ENCODE results near the gene TLE5. TPM values are rescaled to one million over a fixed set of nuclear protein-coding genes. Genes with fewer than 3 reads are reported as not detected.

TLE5 gene, protein sequence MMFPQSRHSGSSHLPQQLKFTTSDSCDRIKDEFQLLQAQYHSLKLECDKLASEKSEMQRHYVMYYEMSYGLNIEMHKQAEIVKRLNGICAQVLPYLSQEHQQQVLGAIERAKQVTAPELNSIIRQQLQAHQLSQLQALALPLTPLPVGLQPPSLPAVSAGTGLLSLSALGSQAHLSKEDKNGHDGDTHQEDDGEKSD
- 186 and 200 TPM in 2 replicates for total RNA-seq (2014; rRNA removed; shearing (Covaris generic))

DNA sequence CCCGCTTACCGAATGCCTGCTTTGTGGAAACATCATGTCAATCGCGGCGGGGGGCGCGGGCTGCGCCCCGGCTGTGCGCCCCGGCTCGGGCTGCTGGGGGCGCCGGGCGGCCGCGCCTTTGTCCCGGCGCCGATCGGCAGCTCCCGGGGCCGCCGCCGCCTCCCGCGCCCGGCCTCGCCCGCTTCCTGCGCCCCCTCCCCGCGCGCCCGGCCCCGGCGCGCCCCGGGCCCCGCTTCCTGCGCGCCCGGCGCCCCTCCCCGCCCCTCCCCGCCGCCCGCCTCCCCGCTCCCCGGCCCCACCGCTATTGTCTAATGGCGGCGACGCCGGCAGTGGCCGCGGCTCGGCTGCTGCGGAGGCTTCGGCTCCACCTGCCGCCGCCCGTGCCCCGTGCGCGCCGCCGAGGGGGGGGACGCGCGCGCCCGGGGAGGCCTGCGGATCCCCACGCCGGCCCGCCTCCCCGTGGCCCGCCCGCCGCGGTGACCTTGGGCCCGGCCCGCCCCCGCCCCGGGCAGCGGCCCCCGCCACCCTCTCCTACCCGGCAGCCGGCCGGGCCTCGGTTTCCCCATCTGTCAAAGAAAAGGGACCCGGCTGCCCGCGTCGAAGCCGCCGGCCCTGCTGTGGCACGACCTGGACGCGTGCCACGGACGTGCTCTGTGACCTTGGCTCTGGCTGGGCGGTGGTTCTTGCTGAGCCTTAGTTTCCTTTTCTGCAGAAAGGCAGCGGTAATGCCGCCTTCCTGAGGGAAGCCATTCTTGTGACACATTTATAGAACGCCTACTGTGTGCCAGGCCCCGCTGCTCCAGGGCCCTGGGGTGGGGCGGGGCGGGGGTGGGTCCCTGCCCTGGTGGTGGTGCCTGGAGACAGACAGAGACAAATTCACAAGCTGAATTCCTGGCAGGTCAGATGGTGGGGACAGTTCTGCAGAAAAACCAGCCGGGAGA lies at the start of gene TLE5:
TLE5 (minus strand) TSS at position 331 of the 941 bp plus-strand sequence; CDS start at position 36, 295 bp downstream.
- DNase-seq (ENCODE audit: low read depth) = peak; percentile 42

DNA sequence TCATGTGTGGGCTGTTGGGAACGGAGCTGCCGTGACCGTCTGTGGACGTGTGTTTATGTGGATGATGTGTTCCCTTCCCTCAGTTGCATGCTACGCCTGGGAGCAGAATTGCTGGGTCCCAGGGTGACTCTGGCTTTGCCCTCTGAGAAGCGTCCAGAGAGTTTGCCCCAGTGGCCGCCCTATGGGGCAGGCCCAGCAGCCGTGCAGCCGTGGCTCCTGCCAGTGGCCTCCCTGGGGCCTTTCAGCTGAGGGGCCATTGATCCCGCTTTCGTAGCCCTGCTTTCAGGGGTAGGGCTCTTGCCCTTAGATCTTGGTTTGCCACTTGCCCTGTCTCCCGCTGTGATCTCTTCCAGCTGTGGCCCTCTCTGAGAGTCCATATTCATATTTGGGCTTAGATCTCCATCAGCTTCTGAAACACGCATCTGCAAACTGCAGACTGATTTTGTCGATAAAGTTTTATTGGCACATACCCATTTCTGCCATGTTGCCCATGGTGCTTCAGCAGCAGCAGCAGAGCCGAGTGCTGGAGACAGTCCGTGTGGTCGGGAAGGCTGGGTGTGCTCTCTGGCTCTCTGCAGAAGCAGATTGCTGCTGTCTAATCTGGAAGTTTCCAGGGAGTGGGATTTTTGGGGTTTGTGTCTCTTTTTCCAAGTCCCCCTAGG lies 49.4 kb upstream of the TLE5 start:
- DNase-seq (ENCODE audit: low read depth) = no peak

DNA sequence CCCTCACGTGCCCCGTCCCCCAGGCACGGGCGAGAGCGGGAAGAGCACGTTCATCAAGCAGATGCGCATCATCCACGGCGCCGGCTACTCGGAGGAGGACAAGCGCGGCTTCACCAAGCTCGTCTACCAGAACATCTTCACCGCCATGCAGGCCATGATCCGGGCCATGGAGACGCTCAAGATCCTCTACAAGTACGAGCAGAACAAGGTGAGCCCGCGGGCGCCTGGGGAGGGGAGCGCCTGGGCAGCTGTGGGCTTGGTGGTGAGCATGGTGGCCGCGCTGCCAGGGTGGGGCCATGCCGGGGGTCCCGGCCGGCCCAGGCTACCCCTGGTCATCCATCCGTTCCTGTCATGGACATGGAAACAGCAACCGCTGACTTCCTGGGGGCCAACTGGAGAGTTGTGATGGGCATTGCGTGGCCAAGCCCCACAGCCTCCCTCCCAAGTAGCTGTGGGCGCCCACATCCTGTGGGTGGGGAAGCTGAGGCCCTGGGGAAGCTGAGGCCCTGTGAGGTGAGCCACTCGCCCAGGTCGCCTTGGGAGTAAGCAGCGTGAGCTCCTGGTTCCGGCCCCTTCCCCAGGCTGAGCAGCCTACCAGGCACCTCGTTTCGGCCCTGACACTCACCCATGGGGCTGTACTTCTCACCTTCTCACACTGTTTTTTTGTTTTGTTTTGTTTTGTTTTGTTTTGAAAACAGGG lies 48.0 kb upstream of the TLE5 start:
- DNase-seq (ENCODE audit: low read depth) = no peak

DNA sequence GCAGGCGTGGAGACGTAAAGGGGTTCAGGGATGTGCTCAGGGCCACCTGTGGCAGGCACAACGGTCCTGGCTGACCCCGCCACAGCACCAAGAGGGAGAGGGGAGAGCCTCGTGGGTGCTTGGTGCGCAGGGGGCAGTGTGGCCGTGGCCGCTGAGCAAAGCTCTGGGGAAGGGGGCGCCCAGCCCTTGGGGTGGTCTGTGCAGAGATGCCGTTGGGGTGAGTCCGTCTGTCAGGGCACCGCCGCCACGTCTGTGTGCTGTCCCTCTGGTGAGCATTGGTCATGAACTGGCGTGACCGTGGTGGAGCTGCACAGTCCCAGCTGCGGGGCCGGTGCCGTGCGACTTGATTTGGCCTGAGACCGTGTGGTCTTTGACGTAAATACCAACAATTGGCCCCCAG lies 47.2 kb upstream of the TLE5 start:
- DNase-seq (ENCODE audit: low read depth) = no peak

DNA sequence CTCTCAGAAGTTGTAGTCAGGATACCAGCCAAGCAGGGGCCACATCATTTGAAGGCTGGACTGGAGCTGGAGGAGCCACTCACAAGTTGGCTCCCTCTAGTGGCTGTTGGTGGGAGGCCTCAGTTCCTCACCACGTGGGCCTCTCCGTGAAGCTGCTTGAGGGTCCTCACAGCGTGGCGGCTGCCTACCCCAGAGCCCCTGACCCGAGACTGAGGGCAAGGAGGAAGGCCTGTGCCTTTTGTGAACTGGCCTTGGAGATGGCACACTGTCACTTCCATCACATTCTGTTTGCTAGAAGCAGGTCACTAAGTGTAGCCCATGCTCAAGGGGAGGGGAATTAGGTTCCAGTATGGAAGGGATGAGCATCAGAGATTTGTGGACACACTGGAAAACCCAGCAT lies 46.5 kb upstream of the TLE5 start:
- peak; percentile 43 for DNase-seq (ENCODE audit: low read depth)

DNA sequence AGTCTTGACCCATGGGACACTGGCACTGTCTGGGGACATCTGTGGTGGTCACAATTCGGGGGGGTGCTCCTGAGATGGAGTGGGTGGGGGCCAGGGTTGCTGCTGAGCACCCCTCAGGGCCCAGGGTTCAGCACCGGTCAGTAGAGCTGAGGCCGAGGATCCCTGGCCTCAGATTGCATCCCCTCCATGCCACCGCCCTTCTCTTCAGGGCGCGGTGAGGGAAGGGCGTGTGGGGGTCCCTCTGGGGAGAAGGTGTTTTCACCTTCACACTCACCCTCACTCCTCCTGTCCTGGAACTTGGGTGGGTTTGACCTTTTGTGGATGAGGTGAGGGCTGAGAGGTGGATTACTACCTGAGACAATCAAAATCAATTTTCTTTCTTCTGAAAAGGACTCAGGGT lies 45.4 kb upstream of the TLE5 start:
- no peak for DNase-seq (ENCODE audit: low read depth)

DNA sequence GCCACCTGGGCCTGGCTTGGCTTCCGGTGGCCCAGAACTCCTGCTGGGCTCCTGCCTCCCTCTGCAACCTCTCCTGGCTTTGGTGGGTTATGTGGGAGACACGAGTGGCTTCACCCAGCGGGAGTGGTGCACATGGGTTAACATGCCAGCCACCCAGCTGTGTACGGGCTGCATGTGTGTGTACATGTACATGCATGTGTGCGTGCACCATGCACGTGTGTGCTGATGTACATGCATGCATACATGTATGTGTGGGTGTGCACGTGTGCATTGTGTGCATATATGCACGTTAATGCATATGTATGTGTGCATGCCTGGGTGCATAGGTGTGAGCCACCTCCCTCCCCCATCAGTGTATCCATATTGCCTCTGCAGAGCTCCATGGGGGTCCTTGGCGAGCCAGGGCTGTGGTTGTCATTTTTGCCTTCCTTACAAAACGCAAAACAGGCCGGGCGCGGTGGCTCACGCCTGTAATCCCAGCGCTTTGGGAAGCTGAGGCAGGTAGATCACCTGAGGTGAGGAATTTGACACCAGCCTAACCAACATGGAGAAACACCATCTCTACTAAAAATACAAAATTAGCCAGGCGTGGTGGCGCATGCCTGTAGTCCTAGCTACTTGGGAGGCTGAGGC lies 44.3 kb upstream of the TLE5 start:
- no peak for DNase-seq (ENCODE audit: low read depth)

DNA sequence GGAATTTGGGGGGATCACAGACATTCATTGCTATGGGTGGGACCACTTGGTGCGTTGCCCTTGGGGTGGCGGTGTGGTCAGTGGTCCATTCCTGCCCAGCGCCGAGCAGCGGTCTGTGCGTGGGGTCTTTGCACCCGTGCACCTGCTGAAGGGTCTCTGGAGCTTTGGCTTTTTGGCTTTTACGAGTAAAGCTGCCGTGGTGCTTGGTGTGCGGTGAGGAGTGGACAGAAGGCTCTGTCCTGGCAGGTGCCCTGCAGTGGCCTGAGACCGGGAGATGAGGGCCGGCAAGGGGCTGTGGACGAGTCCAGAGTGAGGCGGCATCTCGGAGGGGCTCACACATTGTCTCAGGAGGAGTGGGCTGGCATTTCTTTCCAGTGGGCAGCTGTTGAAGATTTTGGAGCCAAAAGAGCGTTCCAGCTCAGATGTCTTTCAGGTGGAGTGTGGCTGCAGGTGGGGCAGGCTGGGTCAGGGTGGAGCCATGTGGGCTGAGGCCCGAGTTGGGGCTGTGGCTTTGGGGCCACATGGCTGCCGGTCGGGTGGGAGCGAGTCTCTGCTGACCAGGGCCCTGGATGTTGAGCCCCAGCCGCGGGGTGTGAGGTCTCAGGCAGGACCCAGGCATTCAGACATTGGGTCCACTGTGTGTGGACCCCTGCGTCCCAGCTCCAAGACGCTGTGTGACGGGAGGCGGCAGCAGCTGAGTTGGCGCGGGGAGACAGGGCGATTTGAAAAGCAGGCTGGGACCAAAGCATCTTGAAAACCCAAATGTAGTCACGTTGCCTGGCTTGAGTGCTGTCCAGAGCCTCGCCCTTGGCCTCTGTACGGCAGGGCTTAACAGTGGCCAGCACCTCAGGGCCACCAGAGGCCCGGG lies 43.6 kb upstream of the TLE5 start:
- DNase-seq (ENCODE audit: low read depth) = no peak

DNA sequence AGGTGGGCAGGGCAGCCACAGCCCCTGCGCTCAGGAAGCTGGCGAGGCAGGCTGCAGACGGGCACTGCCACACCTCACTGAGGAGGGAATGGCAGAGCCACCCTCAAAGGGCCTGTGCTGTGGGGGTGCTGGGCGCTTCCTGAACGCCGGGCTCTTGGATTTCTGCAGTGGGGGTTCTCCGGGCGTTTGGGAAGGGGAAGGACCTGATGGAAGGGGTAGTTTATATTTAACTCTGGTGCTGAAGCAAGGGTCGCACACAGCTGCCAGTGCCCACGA lies 42.4 kb upstream of the TLE5 start:
- no peak for DNase-seq (ENCODE audit: low read depth)

DNA sequence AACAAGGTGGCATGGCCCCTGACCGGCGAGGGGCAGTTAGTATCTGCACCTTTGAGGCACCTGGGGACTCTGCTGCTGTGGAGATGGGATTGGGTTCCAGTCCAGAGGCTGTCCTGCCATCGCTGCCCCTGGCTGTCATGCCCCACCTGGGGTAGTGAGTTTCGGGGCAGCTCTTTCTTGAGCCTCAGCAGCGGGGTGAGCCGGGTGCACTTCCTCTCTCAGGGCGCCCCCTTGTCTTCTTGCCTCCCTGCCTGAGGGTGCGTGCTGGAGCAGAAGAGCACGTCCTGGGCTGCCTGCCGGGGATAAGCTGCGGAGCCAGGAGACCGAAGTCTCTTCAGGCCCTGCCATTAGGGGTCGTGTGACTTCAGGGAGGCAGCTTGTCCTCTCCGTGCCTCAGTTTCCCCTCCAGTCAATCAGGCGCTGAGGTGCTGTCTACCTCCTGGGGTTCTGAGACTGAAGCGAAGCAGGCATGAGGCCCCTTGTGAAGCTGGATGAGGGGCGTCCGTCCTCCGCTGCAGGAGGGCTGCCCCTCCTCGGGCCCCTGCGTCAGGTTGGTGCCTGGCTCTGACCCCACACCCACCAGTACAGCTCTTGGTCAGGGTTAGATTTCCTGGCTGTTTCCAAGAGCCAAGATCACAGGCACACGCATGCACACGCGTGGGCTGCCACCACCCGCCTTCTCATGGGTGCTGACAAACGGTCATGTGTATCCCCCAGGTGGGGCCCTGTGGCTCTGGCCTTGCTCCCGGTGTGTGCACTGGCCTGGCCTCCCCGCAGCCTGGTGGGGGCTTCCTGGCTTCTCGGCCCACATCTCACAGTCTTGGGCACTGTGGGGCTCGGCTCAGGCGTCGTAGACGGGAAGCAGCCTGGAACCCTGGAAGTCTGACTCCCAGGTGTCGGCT lies 40.2 kb upstream of the TLE5 start:
- DNase-seq (ENCODE audit: low read depth) = no peak

DNA sequence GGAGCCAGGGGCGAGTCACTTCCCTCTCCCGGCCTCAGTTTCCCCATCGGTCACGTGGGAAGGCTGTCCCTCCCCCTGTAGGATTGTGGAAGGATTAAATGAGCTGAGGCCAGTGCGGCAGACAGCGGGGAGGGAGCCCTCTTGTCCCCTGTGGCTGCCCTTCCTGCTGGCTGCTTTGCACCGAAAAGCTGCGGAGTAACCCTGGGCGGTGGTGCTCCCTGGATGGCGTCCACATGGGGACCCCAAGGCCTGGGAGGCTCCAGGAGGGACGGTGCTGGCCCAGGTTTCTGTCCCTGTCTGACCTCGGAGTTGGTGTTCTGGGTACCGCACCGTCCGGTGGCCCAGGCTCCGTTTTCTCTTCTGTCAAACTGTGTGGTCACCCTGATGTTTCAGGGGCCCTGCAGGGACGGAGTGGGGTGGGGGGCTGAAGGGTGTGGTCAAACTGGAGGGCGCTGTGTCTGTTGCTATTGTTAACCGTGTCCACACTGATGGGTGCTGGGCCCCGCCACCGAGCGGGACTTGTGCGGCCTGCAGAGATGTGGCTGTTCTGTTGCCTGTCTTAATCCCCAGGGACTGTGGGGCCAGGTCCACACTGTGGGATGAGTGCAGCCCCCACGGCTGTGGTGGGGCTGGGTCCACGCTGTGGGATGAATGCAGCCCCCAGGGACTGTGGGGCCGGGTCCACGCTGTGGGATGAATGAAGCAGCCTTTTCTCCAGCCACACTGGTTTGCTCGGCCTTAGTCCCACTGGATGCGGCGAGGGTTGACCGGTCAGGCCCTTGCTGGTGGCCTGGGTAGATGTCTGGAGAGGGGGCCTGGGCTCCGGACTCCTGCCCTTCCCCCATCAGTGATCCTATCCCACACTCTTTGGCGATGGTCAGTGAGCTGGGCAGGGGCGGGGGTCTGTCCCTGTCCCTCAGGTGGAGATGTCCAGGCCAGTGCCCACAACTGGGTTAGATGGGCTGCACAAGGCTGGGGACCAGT lies 38.7 kb upstream of the TLE5 start:
- DNase-seq (ENCODE audit: low read depth) = no peak

DNA sequence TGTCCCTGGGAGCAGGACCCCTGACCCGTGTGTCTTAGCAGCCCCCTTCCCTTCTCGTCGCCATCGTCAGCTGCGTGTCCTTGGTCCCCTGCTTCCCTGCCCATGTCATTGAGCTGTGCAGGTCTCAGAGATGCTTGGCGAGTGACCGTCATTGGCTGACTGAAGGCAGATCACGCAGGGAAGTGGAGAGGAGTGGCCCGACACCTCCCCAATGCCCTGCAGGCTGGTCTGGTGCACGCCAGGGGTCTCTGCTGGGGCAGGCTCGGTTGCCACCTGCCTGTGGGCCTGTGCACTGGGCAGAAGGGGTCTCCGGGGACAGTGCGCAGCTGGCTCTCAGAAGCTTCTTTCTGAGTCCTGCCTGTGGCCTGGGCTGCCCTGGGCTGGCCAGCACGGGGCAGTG lies 38.0 kb upstream of the TLE5 start:
- DNase-seq (ENCODE audit: low read depth) = no peak

DNA sequence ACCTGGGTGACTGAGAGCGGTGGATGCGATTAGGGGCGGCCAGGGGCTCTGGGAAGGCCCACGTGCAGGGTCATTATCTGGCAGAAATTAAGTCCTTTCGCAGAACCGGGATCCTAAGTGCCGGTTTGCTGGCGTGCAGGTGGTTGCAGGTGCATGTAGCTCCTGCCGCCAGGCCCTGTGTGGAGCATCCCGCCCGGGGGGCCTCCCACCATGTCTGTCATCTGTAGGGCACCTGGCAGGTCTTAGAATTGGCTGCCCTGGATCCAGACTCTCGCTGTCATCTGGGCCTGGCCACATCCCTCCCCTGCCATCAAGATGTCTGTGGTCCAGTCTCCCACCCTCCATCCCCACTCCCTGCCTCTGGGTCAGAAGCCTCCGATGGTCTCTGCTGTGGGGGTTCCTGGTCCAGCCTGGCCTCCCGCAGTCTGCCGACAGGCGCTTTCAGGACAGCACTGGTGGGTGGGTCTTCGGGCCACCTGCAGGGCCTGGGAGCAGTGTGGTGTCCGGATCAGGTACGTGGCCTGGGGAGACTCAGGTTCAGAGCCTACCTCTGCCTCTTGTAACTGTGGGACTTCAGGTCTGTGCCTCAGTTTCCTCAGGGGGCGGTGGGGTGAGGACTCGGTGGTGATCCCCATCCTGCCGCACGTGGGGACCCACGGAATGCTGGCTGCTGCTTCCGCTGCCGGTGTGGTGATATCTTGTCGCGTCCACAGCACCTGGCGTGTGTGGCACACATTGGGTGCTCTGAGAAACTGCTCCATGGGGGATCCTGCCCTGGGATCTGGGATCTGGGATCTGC lies 37.3 kb upstream of the TLE5 start:
- DNase-seq (ENCODE audit: low read depth) = no peak

DNA sequence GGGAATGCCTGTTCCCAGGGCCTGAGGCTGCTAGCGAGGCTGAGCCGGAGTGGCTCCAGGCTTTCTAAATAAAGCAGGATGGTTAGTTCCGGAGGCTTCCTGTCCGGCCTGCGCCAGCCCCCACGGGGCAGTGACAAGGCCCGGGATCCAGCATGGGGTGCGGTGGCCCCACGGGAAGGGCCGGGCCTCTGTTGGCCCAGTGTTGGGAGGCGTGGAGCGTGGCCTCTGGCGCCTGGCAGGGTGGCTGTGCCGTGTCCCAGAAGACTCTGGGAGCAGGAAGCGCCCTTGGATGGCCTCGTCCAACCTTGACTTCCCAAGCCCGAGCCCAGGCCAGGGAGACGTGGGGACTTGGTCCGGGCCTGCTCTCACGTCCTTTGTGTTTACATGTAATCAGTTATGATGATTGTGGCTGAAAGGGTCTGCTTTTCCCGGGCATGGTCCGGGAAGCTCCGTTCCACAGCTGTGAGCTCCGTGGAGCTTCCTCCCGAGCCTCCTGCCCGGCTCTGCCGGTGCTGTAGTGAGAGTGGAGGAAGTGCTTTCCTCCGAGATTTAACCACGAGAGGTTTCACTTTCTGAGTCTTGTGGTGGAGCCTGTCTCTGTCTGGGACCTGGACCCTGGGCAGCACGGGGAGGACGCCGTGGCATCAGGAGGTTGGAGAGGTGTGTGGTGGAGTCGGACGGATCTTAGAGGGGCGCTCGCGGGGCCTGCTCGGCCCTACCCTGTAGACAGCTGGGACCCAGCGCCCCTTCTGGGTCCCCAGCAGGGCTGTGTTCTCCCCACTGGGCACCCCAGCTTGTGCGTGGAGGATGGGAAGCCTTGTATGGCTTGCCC lies 36.4 kb upstream of the TLE5 start:
- DNase-seq (ENCODE audit: low read depth) = peak; percentile 27

DNA sequence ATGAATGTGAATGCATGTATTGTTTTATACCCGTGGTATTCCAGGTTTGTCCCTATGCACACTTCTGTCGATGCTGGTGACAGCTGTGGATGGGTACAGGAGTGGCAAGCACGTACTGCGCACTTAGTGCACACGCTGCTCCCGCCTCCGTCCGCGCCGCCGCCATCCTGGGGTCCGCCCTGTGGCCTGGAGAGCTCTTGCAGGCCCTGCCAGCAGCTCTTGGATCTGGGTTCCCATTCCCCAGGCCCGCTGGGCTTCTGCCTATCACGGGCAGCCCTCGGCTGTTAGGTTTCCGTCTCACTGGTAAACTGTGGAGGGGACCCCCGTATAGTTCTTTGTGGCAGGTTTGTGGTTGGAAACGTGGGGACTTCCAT lies 35.8 kb upstream of the TLE5 start:
- no peak for DNase-seq (ENCODE audit: low read depth)

DNA sequence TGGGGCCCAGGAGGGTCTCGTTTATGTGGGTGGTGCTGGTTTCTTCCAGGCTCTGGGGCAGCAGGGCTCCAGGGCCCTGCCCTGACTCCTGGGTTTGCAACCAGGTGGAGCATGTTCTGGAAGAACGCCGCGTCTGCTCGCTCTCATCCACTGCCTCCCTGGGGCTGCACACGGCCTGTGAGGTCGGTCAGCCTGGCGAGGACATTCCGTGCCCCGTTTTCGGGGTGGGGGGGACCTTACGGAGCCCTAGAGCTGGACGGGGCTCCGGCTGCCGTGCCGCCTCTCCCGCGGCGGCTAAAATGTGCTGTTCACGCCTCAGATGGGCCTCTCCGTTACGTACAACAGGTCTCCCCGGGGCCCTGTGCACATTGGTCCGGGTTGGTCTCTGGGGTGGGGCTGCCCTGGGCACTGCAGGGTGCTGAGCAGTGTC lies 35.2 kb upstream of the TLE5 start:
- DNase-seq (ENCODE audit: low read depth) = no peak

DNA sequence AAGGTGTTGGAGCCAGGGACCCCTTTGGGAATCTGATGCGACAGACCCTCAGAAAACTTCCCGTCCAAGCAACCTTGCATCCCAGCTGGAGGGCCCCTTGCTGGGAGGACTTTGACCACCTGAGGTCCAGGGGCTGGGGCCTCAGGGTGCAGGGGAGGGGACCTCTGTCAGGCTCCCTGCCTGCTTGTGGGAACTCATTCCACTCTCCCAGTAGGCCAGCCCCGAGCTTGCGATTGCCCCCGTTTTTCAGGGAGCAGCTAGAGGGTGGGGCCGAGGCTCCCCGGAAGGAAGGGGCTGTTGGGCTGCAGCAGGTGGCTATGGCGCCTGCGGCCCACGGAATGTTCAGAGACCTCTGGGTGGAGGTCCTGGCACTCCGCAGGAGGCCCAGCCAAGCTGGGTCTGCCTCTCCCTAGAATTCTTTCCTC lies 34.6 kb upstream of the TLE5 start:
- no peak for DNase-seq (ENCODE audit: low read depth)
